Measurements from ENCODE around the gene GTF2F2.

DNA sequence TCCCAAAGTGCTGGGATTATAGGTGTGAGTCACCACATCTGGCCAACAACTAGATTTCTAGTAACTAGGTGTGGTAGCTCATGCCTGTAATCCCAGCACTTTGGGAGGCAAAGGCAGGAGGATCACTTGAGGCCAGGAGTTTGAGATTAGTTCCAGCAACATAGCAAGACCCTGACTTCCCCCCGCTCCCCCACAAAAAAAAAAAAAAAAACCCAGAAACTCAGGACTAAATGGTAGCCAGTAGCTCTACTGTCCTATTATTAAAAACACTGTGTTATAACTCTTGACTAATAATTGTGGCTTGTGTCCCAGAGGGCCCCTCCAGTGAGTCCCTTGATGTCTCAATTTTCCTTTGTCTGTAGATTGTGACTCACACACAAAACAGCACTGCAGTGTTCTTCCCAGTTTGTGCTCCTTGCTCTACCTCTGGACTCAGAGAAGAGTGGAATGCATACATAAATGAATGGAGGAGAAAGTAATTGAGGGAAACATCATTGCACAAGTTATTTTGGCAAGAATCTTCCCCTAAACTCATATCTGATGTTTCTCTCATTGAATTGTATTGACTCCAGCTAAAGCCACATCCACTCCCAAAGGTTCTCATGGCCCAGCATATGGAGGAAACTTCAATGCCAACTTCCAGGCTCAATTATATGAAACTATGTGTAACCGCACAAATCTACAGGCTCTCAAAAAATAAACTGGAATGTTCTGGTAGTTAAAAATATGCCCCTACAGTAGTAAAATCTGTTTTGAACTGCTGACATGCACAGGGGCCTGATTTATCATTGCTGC is 211.9 kb downstream of the GTF2F2 start:
- TF ChIP-seq CTCF (IDR thresholded peaks at IDR 0.05) (no peak), REST (IDR thresholded peaks at IDR 0.05; ENCODE audit: insufficient read depth in 1 of 2, low read depth in 2 of 2, low read length in 1 of 2) (no peak), TCF7L2 (IDR thresholded peaks at IDR 0.05; ENCODE audit: low read depth, low read length) (no peak), POLR2AphosphoS5 (IDR thresholded peaks at IDR 0.05; ENCODE audit: low read depth, low read length) (no peak), SIN3A (IDR thresholded peaks at IDR 0.05; ENCODE audit: borderline replicate concordance, insufficient read depth, low read depth, low read length) (no peak)

Data from Panc1 (cell line).